NOMO-1 treated with dmso at 0.1 percent for 144 hours (cell line): ENCODE measurements around the gene MLF1.
A peak's percentile ranks its signal among the peaks of the same experiment; 100 is the strongest.

ENCODE experiments used
- DNase-seq: peaks from one replicate; lab custom pipeline; 2025; ENCODE audit not compliant: unreplicated experiment; lab: John Stamatoyannopoulos, UW

MLF1 gene

DNA sequence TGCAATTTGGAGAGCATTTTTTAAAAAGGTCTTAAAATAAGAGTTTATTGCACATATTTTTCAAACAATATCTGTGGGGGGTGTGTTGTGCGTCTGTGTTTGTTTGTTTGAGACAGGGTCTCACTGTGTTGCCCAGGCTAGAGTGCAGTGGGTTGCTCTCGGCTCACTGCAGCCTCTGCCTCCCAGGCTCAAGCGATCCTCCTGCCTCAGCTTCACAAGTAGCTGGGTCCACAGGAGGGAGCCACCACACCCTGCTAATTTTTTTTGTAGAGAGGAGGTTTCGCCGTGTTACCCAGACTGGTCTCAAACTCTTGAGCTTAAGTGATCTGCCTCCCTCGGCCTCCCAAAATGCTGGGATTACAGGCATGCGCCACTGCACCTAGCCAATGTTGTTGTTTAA lies 2.7 kb downstream of the MLF1 start:
- DNase-seq, result no peak

DNA sequence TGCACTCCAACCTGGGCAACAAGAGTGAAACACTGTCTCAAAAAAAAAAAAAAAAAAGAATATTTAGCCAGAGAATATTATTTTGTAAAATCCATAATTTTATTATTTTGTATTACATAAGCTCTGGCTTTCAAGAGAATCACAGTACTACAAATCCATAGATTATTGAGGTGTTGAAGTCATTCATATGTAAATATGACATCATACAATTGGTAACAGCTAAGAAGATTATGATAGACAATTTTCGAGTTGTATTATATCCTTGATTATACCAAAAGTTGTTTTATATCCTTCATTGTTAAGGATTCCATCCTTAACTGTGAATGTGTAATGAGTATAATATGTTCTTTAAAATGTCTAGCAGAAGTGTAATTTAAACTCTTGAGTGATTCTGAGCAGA lies 3.7 kb downstream of the MLF1 start:
- DNase-seq, result no peak

GRCh38 chr3:158590223-158590622 lies 19.2 kb downstream of the MLF1 start:
- DNase-seq, result no peak

- DNase-seq, result no peak
Measured at GRCh38 chr3:158600787-158601186, 29.8 kb downstream of the MLF1 start.

DNA sequence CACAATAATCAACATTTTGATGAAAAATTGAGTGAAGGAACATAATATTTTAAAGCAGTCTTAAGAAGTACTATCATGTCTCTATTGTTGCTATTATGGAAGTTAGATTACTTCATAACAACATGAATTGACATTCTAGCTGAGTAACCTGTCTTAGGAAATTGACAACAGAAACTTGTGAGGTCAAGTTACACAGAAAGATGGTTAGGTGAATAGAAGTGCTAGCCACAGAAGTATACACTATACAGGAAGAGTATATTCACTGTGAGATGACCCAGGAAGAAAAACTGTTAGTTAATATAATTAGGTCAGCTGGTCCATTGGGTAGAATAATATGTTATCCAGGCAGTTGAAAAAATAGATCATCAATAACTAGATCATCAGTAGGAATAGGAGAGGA lies 31.2 kb downstream of the MLF1 start:
- no peak for DNase-seq

DNA sequence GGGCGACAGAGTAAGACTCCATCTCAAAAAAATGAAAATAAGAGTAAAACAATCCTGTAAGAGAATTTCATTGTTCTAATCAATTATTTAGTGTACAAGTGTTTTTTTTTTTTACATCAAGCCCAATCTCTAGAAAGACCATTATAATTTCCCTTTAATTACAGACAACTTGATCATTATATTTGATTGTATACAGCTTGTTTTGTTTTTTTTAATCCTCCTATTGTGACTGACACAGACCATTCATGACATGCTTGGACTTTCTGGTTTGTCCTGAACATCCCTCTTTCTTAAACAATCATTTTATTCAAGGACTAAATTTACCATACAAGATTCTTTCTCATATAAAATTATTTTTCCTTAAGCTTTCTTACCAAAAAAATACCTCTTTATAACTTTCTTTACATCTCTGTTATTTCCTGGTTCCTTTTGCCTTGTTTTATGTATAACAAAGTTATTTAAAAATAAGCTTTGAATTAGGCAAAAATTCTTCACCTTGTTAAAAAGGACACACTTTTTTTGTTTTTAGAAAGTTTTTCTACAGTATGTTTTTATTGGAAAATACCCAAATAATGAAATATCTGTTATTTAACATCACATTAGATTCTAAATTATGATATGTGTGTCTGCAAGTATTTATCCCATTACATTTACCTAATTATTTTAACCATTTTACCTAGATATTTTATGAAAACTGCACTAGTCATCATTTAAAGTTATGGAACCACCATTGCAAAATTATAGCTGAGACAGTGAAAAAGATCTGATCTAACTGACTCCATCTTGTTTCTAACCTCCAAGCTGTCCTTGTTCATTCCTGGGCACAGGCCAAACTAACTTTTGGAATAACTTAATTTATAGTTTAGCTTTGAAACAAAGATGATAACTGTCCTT lies 47.2 kb downstream of the MLF1 start:
- no peak for DNase-seq

DNA sequence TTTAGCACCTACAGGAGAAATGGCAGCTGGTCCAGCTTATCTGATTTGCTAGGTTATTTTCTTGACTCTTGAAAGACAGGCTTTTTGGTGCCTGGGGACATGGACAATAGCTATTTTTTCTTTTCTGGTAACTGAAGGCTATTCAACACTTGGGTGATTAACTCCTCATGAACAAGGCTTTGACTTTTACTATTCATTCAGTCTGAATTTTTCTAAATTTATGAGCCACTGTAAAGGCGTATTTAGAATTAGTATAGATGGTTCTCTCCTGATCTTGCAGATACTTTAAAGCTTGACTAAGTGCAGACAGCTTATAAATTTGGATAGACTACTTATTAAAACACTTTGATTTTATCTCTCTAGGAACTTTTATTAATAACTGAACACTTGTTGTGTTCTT lies 54.9 kb downstream of the MLF1 start:
- no peak for DNase-seq

DNA sequence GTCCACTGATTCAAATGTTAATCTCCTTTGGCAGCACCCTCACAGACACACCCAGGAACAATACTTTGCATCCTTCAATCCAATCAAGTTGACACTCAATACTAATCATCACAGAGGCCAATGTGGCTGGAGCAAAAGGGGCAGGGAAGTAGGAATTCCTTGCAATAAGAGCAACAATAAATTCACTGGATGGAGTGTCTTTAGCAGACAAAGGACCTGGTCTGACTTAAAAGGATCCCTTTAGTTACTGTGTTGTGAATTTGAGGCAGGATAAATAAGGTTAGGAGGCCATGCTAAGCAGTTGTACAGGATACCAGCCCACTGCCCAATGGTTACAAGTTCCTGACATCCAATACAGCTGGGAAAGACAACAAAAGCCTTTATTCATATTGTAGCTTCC lies 61.0 kb downstream of the MLF1 start:
- no peak for DNase-seq

DNA sequence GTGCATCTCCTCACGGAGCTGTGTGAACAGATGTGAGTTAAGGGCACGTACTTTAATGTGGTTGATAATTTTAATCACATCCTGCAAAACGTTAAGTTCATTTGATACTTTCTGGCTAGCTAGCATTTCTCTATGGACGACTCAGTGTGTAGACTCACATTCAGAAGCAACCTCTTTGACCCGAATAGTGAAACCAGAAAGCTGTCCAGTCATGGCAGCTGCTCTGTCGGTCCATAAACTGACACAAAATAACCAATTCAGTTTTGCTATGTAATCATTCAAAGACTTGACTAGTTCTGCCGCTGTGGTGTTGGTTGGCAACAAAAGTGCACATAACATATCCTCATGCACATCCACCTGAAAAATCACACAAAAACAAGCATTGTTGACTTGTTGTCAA lies 69.7 kb downstream of the MLF1 start:
- DNase-seq, result no peak

DNA sequence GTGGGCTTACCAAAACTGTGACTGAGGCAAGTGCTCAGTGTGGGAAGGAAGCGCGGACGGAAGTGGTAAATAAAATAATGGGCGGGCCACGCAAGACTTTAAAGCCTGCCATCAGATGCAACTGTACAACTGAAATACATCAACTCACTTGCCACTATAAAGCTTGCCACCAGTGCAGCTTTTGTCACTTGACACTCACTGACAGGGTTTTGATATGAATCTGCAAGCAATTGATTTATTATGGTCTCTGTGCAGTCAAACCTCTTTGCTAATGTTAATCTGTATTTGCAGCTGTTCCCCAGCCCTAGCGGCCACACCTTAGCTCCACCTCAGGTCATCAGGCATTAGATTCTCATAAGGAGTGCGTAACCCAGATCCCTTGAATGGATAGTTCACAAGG lies 71.0 kb downstream of the MLF1 start:
- no peak for DNase-seq

DNA sequence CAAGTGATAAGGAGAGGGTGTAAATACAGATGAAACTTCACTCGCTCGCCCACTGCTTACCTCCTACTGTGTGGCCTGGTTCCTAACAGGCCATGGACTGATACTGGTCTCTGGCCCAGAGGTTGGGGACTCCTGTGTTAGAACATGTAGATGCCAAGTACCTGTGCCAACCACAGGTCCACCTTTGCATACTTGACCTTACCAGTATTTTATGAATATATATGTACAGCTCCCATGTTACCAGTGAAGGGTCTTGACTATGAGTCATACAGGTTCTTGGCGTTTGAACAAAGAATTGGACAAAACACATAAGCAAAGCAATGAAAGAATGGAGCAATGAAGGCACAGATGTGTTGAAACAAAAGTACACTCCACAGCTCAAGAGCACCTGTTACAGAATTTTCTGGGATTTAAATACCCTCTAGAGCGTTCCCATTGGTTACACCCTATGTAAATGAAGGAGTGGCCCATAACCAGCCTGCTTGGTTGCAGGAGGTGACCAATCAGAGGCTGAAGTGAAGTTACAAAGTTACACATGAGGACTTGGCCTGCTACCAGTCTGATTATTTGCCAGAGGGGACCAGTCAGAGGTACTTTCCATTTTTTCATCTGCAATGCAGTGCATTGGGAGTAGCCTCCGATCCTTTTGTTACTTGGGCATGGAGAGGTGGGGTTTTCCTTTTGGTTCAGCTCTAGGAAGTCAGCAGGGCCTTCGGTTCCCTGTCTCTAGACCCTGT lies 71.6 kb downstream of the MLF1 start:
- no peak for DNase-seq

DNA sequence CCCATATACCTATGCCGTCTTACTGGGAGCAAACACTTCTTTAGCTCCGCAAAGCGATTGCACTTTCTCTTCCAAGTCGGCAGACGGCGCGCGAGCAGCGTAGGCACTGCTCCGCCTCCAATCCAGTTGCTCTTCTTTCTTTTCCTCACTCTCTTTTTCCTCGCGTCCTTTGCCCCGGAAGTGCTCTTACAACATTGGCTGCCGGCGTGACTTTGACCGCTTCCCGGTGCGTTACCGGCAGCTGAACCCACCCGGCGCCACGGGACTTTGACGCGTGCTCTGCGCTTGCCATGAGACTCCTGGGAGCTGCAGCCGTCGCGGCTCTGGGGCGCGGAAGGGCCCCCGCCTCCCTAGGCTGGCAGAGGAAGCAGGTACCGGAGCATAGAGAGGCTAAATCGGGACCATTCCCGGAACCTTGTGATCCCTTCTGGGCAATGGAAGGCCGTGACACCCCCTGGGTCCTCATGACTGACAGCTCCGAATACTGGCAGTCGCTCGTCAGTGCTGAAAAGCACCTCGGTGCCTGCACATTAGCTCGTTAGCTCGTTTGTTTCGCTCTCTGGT lies 73.4 kb downstream of the MLF1 start, which contains the start of gene GFM1:
Gene GFM1, plus strand, starts transcription at position 183 of the 564 bp plus-strand sequence. Its CDS starts 108 bp downstream, at position 291.
- DNase-seq, result peak; percentile 98

- DNase-seq, result no peak
Measured at GRCh38 chr3:158649791-158650190, 78.8 kb downstream of the MLF1 start.

DNA sequence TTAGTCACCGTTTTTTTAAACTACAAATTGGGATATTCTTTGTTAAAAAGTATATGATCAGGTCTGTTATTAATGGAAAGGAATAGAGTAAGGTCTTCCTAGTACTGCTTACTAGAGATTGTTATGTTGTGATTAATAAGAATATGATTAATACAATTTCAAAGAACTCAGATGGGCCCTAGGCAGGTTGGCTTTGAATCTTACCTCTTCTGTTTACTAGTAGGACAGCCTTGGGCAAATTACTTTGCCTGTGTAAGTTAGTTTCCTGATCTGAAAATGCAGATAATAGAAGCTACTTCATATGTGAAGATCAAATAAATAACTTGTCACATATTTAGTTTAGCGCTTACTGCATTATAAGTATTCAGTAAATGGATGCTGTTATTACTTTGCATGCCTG lies 80.2 kb downstream of the MLF1 start:
- no peak for DNase-seq

DNA sequence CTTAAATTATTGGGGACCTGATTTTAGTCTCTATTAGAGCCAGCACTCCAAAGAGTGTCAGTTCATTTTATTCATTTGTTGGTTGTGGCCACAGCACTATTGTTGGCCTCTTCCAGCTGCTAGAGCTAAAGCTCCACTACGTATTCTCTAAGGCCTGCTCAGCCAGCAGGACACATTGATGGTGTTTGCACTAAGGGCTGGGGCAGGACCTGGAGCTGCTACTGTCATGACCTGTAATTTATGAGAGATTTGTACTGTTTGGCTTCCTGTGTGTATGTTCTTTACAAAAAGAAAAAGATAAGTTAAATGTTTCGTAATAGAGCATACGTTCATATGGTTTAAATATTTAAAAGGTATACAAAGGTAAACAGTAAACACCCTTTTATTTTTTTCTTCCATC lies 81.5 kb downstream of the MLF1 start:
- no peak for DNase-seq
